GM18861 (cell line): ENCODE results near the gene SLC22A5.
"Not testable (repeated sequence)": the region's sequence is repeated elsewhere in the genome, so short reads cannot be mapped to it uniquely, and the experiment has no call there.

Experiments
- ATAC-seq: cut with Tn5 transposase; IDR thresholded peaks from one replicate; pipeline ENCODE4 v1.9.1; 2021; ENCODE audit not compliant: unreplicated experiment

SLC22A5 gene

GRCh38 chr5:132411304-132412013, 41.9 kb downstream of the SLC22A5 start:
- peak; percentile 4 for ATAC-seq

GRCh38 chr5:132413567-132413966, 44.1 kb downstream of the SLC22A5 start:
- ATAC-seq: no peak

- ATAC-seq: peak; percentile 24
Measured at GRCh38 chr5:132414634-132415378, 45.3 kb downstream of the SLC22A5 start.

GRCh38 chr5:132415516-132415915, 46.0 kb downstream of the SLC22A5 start:
- not testable (repeated sequence) for ATAC-seq

GRCh38 chr5:132416306-132417009, 46.9 kb downstream of the SLC22A5 start:
- no peak for ATAC-seq

- no peak for ATAC-seq
Measured at GRCh38 chr5:132417010-132417439, 47.5 kb downstream of the SLC22A5 start.

- no peak for ATAC-seq
Measured at GRCh38 chr5:132417461-132417860, 48.0 kb downstream of the SLC22A5 start.

GRCh38 chr5:132417889-132418485, 48.5 kb downstream of the SLC22A5 start:
- no peak for ATAC-seq

- no peak for ATAC-seq
Measured at GRCh38 chr5:132418881-132419280, 49.4 kb downstream of the SLC22A5 start.

- no peak for ATAC-seq
Measured at GRCh38 chr5:132419502-132420468, 50.3 kb downstream of the SLC22A5 start.

GRCh38 chr5:132420706-132421272, 51.3 kb downstream of the SLC22A5 start:
- ATAC-seq: peak; percentile 38

GRCh38 chr5:132421462-132421861, 52.0 kb downstream of the SLC22A5 start:
- ATAC-seq: no peak

GRCh38 chr5:132422720-132423437, 53.4 kb downstream of the SLC22A5 start:
- peak; percentile 29 for ATAC-seq

- no peak for ATAC-seq
Measured at GRCh38 chr5:132423438-132423898, 54.0 kb downstream of the SLC22A5 start.

GRCh38 chr5:132424167-132424880, 54.8 kb downstream of the SLC22A5 start:
- ATAC-seq: no peak

GRCh38 chr5:132425009-132425937, 55.8 kb downstream of the SLC22A5 start:
- ATAC-seq: peak; percentile 41

- ATAC-seq: no peak
Measured at GRCh38 chr5:132425975-132426524, 56.5 kb downstream of the SLC22A5 start.
